K562 (cell line): ENCODE data around the gene FLOT2. TPM values are rescaled to one million over a fixed set of nuclear protein-coding genes. Genes with fewer than 3 reads are reported as not detected.
A peak's percentile ranks its signal among the peaks of the same experiment; 100 is the strongest.

Experiments
- ARID1B ChIP-seq: fragments of 450-650 bp; IDR thresholded peaks from 2 replicates; pipeline ENCODE4 v1.6.1; 2016; ENCODE audit warnings: antibody characterized with exemption, mild to moderate bottlenecking, inconsistent platforms
- ASH1L ChIP-seq: fragments of 450-650 bp; IDR thresholded peaks from 2 replicates; pipeline ENCODE4 v1.6.1; 2018; ENCODE audit warnings: borderline replicate concordance, mild to moderate bottlenecking, low read depth; ENCODE audit not compliant: partially characterized antibody
- FOXJ2 ChIP-seq: fragments of 200-800 bp; sonication (Bioruptor generic); IDR thresholded peaks from 2 replicates; pipeline ENCODE4 v1.6.1; 2016; ENCODE audit warnings: missing genetic modification characterization, missing compliant biosample characterization
- KDM4B ChIP-seq, 2 experiments: fragments of 450-650 bp in 1 of 2; sonication (generic) in 1 of 2; IDR thresholded peaks; 2 replicates each; pipeline ENCODE4 v1.6.1; 2016 to 2017; ENCODE audit warnings: borderline replicate concordance in 2 of 2, antibody characterized with exemption in 1 of 2, low read depth in 1 of 2, mild to moderate bottlenecking in 1 of 2
- KDM5B ChIP-seq: fragments of 200-600 bp; sonication (generic); IDR thresholded peaks from 2 replicates; pipeline ENCODE4 v1.6.1; 2012; ENCODE audit warnings: low read depth, mild to moderate bottlenecking, moderate library complexity, low read length, control low read depth, inconsistent platforms; ENCODE audit not compliant: insufficient replicate concordance
- POLR2A ChIP-seq: fragments of 450-650 bp; conservative IDR thresholded peaks from 2 replicates; pipeline ENCODE4 v1.6.1; 2016
- POU5F1 ChIP-seq: fragments of 150-350 bp; IDR thresholded peaks from 2 replicates; pipeline ENCODE4 v1.6.1; 2014; ENCODE audit warnings: borderline replicate concordance, low read length, low read depth, mild to moderate bottlenecking; ENCODE audit not compliant: partially characterized antibody
- XRCC3 ChIP-seq: fragments of 450-650 bp; IDR thresholded peaks from 2 replicates; pipeline ENCODE4 v1.6.1; 2017; ENCODE audit warnings: mild to moderate bottlenecking, moderate library complexity
- ZNF324 ChIP-seq: fragments of 250-450 bp; sonication (Bioruptor Pico); IDR thresholded peaks from 2 replicates; pipeline ENCODE4 v1.4.0; 2020; ENCODE audit warnings: mild to moderate bottlenecking
- polyA plus RNA-seq, 8 experiments: library from polyadenylated mRNA; depleted of rRNA in 4 of 8; stranded (reverse) in 5 of 8; unstranded in 3 of 8; fragments of >200 nt; fragmentation: Nextera tagmentation in 2 of 8; fragmentation: Illumina TruSeq in 1 of 8; extraction: Ambion mirVana in 2 of 8; extraction: Trizol in 1 of 8; gene quantifications; 2 replicates each; pipeline versions ENCODE4 v1.2.1 to v1.2.3, GENCODE V29; 2011 to 2014; ENCODE audit warnings: inconsistent platforms in 1 of 8, missing spikeins in 1 of 8
- total RNA-seq, 7 experiments: library from RNA; depleted of rRNA in 6 of 7; stranded (reverse); fragments of >200 nt in 6 of 7; fragmentation: Illumina TruSeq in 2 of 7; extraction: Trizol in 2 of 7; gene quantifications; 2 replicates each; pipeline versions ENCODE4 v1.2.1 to v1.2.3, GENCODE V29; 2011 to 2021; ENCODE audit warnings: low replicate concordance in 1 of 7
- TF ChIP-seq, protein P1 (sequence below): fragments of 450-650 bp; formaldehyde crosslinking; conservative IDR thresholded peaks from 2 replicates; pipeline ENCODE4 v1.4.0; 2022; ENCODE audit warnings: mild to moderate bottlenecking, missing genetic modification characterization
- TF ChIP-seq, protein P2 (sequence below): fragments of 450-650 bp; IDR thresholded peaks from 2 replicates; pipeline ENCODE4 v1.6.1; 2018; ENCODE audit not compliant: partially characterized antibody

Gene FLOT2
- total and polyA plus RNA-seq, 9 of the 15 experiments (the other 6 are each of a cell fraction or from before 2014, with no cell fraction given), result 17.5 to 138 (median 41.7) TPM

DNA sequence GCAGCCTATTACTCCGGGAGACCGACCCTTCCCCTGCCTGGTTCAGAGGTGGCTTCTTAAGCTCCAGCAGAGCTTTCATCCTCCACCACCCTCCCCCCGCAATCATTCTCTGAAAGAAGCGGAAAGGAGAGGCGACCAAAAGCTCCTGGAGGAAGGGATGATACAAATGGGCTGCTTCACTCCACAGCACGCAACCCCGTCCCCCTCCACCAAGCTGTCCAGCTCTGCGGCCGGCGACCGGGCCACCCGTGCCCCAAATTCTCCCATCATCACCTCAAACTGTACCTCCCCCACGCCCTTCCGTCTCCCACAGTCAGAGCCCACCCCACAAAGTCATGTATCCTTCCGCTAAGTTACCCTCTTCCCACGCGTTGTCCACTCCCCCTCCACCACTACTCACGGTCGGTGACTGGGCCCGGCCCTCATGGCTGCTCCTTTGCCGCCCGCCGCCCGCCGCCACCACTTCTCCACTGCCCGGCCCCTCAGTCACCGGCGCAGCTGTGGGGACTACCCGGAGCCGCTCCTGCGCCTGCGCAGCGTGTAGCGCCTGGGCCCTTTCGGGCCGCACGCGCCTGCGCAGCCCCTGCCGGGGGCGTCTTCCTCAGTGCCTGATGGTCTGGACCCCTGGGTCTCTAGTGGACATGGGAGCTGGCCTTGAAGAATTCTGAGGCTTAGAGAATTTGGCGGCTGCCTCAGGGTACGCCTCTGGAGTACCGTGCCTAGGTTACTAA lies 55.1 kb downstream of the FLOT2 start, which contains the start of gene FAM222B (continued):
- TF ChIP-seq ZNF324 (CRISPR knock-in tag), result 0 out of 2 replicates have a peak, but pooled peaks have one; percentile 26
- TF ChIP-seq POLR2A, result peak; percentile 95
- no peak for TF ChIP-seq XRCC3
- TF ChIP-seq ASH1L, result no peak
- TF ChIP-seq POU5F1, result peak; percentile 85
- peak in 1 of 2 experiments; percentile 46; a peak in 1 of 4 replicates for TF ChIP-seq KDM4B (IDR thresholded peaks at IDR 0.05; ENCODE audit: borderline replicate concordance in 2 of 2, low read depth in 1 of 2)
- TF ChIP-seq, protein P1, sequence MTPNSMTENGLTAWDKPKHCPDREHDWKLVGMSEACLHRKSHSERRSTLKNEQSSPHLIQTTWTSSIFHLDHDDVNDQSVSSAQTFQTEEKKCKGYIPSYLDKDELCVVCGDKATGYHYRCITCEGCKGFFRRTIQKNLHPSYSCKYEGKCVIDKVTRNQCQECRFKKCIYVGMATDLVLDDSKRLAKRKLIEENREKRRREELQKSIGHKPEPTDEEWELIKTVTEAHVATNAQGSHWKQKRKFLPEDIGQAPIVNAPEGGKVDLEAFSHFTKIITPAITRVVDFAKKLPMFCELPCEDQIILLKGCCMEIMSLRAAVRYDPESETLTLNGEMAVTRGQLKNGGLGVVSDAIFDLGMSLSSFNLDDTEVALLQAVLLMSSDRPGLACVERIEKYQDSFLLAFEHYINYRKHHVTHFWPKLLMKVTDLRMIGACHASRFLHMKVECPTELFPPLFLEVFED, result peak; percentile 95
- TF ChIP-seq, protein P2, sequence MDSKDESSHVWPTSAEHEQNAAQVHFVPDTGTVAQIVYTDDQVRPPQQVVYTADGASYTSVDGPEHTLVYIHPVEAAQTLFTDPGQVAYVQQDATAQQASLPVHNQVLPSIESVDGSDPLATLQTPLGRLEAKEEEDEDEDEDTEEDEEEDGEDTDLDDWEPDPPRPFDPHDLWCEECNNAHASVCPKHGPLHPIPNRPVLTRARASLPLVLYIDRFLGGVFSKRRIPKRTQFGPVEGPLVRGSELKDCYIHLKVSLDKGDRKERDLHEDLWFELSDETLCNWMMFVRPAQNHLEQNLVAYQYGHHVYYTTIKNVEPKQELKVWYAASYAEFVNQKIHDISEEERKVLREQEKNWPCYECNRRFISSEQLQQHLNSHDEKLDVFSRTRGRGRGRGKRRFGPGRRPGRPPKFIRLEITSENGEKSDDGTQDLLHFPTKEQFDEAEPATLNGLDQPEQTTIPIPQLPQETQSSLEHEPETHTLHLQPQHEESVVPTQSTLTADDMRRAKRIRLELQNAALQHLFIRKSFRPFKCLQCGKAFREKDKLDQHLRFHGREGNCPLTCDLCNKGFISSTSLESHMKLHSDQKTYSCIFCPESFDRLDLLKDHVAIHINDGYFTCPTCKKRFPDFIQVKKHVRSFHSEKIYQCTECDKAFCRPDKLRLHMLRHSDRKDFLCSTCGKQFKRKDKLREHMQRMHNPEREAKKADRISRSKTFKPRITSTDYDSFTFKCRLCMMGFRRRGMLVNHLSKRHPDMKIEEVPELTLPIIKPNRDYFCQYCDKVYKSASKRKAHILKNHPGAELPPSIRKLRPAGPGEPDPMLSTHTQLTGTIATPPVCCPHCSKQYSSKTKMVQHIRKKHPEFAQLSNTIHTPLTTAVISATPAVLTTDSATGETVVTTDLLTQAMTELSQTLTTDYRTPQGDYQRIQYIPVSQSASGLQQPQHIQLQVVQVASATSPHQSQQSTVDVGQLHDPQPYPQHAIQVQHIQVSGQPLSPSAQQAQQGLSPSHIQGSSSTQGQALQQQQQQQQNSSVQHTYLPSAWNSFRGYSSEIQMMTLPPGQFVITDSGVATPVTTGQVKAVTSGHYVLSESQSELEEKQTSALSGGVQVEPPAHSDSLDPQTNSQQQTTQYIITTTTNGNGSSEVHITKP, result peak; percentile 94
- peak; percentile 70 for TF ChIP-seq ARID1B
- TF ChIP-seq FOXJ2, result peak; percentile 29; the same call in 1 of the 2 replicates
- peak; percentile 82 for TF ChIP-seq KDM5B
